GM12892 (cell line): ENCODE measurements around the gene TLCD3B.

Experiments used
- POLR2A ChIP-seq: IDR thresholded peaks from 2 replicates; pipeline ENCODE4 v1.6.1; 2011; ENCODE audit warnings: low read depth, low read length, control low read depth
- POLR2AphosphoS5 ChIP-seq: IDR thresholded peaks from 2 replicates; pipeline ENCODE4 v1.6.1; 2011; ENCODE audit warnings: low read depth, low read length, control low read depth
- TAF1 ChIP-seq: IDR thresholded peaks from 2 replicates; pipeline ENCODE4 v1.6.1; 2011; ENCODE audit warnings: low read depth, mild to moderate bottlenecking, control low read depth, low read length, borderline replicate concordance

DNA sequence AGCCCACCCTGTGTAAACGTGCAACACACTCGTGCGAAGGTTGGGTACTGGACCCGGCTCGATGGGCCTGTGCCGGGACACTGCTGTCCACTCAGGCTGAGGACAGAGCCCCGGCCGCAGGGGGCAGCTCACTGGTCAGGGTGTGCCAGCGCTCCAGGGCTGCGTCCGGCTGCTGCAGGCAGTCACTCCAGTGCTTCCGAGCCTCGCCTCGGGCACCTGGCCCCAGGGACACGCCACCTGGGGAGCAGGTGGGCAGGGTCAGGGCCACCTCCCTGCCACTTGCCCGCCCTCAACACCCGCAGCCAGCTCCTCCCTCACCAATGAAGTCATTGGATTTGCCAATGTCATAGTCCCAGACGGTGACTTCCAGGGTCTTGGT, 25.0 kb downstream of the TLCD3B start:
- TF ChIP-seq TAF1 (no peak), POLR2AphosphoS5 (no peak), POLR2A (no peak)
